Ishikawa (cell line): Measurements from ENCODE around the gene TM9SF3.

ENCODE experiments used
- CREB1 ChIP-seq: IDR thresholded peaks from 2 replicates; pipeline ENCODE4 v1.6.1; 2012; ENCODE audit warnings: low read depth
- EGR1 ChIP-seq: IDR thresholded peaks from 2 replicates; pipeline ENCODE4 v1.6.1; 2012
- NFIC ChIP-seq: IDR thresholded peaks from 2 replicates; pipeline ENCODE4 v1.6.1; 2012
- REST ChIP-seq: IDR thresholded peaks from 2 replicates; pipeline ENCODE4 v1.6.1; 2012; ENCODE audit warnings: low read depth, mild to moderate bottlenecking
- TAF1 ChIP-seq: IDR thresholded peaks from 2 replicates; pipeline ENCODE4 v1.6.1; 2012; ENCODE audit warnings: low read depth, mild to moderate bottlenecking
- YY1 ChIP-seq: IDR thresholded peaks from 2 replicates; pipeline ENCODE4 v1.6.1; 2012; ENCODE audit warnings: low read depth

GRCh38 chr10:96491303-96491702 is 95.5 kb downstream of the TM9SF3 start:
- no peak for TF ChIP-seq TAF1
- TF ChIP-seq NFIC: no peak
- TF ChIP-seq EGR1: no peak
- TF ChIP-seq YY1: no peak
- no peak for TF ChIP-seq CREB1
- TF ChIP-seq REST: no peak
